H1 (cell line): ENCODE measurements around the gene PDLIM4. TPM values are rescaled to one million over a fixed set of nuclear protein-coding genes. Genes with fewer than 3 reads are reported as not detected.

Experiments used
- CTCF ChIA-PET: fragments of 300-600 bp; sonication (Branson Sonifier 250); formaldehyde crosslinking; loops from one replicate; lab custom pipeline; 2021; ENCODE audit not compliant: partially characterized antibody; lab: Charles Lee
- POLR2A ChIA-PET: fragments of 300-600 bp; sonication (Branson Sonifier 250); formaldehyde crosslinking; loops from one replicate; lab custom pipeline; 2021; ENCODE audit warnings: inconsistent platforms; ENCODE audit not compliant: partially characterized antibody; lab: Charles Lee
- DNase-seq, 2 experiments: peaks; one replicate each; pipeline versions ENCODE4 v3.0.0 to v3.0.0-alpha.2; 2010 to 2022; ENCODE audit warnings: low spot score in 2 of 2, low read depth in 1 of 2, mixed read lengths in 1 of 2
- FAIRE-seq: peaks from 2 replicates; lab custom pipeline; 2011; peaks lifted over from hg19 to GRCh38; lab: Jason Lieb, UNC
- H2AFZ ChIP-seq: 2 replicates; pipeline ENCODE4 v1.8.1; 2012; ENCODE audit warnings: low read length, inconsistent platforms
- H2AK5ac ChIP-seq: 2 replicates; pipeline ENCODE4 v1.6.1; 2013; ENCODE audit warnings: low read depth, low read length
- H2BK120ac ChIP-seq: replicated peaks from 2 replicates; pipeline ENCODE3; 2013; ENCODE audit warnings: low read depth, low read length, inconsistent platforms
- H2BK12ac ChIP-seq: 2 replicates; pipeline ENCODE4 v1.6.1; 2013; ENCODE audit warnings: low read depth, low read length
- H2BK15ac ChIP-seq: 2 replicates; pipeline ENCODE4 v1.6.1; 2013; ENCODE audit warnings: low read length
- H2BK20ac ChIP-seq: 2 replicates; pipeline ENCODE4 v1.6.1; 2013; ENCODE audit warnings: low read length
- H2BK5ac ChIP-seq: 2 replicates; pipeline ENCODE4 v1.6.1; 2013; ENCODE audit warnings: low read depth, low read length
- H3K14ac ChIP-seq: 2 replicates; pipeline ENCODE4 v1.6.1; 2013; ENCODE audit warnings: inconsistent platforms; ENCODE audit not compliant: insufficient read length
- H3K18ac ChIP-seq: 2 replicates; pipeline ENCODE4 v1.6.1; 2013; ENCODE audit warnings: low read length; ENCODE audit errors: extremely low read depth
- H3K23ac ChIP-seq: 2 replicates; pipeline ENCODE4 v1.6.1; 2013; ENCODE audit warnings: inconsistent platforms; ENCODE audit not compliant: insufficient read length
- H3K23me2 ChIP-seq: 2 replicates; pipeline ENCODE4 v1.6.1; 2013; ENCODE audit warnings: low read depth, low read length
- H3K27ac ChIP-seq: 2 replicates; pipeline ENCODE4 v1.6.1; 2011; ENCODE audit warnings: low read depth, low read length, inconsistent platforms
- H3K27me3 ChIP-seq, 4 experiments: replicated peaks in 1 of 4; 1 replicate in 1 of 4; 2 replicates in 3 of 4; pipeline versions ENCODE4 v1.6.1 to v1.8.1; 2011 to 2013; ENCODE audit warnings: low read length in 3 of 4, mild to moderate bottlenecking in 3 of 4, inconsistent platforms in 2 of 4, mixed read lengths in 2 of 4, moderate library complexity in 1 of 4; ENCODE audit not compliant: control insufficient read depth in 3 of 4, insufficient read depth in 3 of 4; ENCODE audit errors: extremely low read depth in 1 of 4
- H3K36me3 ChIP-seq, 4 experiments: 2 replicates each; pipeline versions ENCODE4 v1.6.1 to v1.8.1; 2011 to 2013; ENCODE audit warnings: mild to moderate bottlenecking in 4 of 4, low read length in 3 of 4, moderate library complexity in 2 of 4, control low read depth in 1 of 4, inconsistent platforms in 1 of 4; ENCODE audit not compliant: insufficient read depth in 4 of 4, control insufficient read depth in 2 of 4
- H3K4ac ChIP-seq: replicated peaks from 2 replicates; pipeline ENCODE3; 2013; ENCODE audit warnings: low read length, low read depth, mixed read lengths, inconsistent platforms; ENCODE audit not compliant: insufficient read length
- H3K4me1 ChIP-seq, 4 experiments: replicated peaks in 1 of 4; 1 replicate in 1 of 4; 2 replicates in 3 of 4; pipeline versions ENCODE4 v1.6.1 to v1.8.1; 2011 to 2013; ENCODE audit warnings: low read length in 3 of 4, inconsistent platforms in 2 of 4, mixed read lengths in 1 of 4; ENCODE audit not compliant: insufficient read depth in 4 of 4, control insufficient read depth in 3 of 4
- H3K4me2 ChIP-seq, 2 experiments: 2 replicates each; pipeline versions ENCODE4 v1.6.1 to v1.8.1; 2011 to 2013; ENCODE audit warnings: low read depth in 2 of 2, low read length in 2 of 2, control low read depth in 1 of 2, inconsistent platforms in 1 of 2, mild to moderate bottlenecking in 1 of 2; ENCODE audit not compliant: insufficient read depth in 1 of 2
- H3K4me3 ChIP-seq, 4 experiments: fragments of 200-600, 300-600 bp in 1 of 4; sonication (generic), shearing (Covaris generic), sonication (Bioruptor Twin) in 1 of 4; 2 replicates each; pipeline versions ENCODE4 v1.5.1 to v1.8.1; 2011 to 2016; ENCODE audit warnings: low read length in 4 of 4, low read depth in 3 of 4, control low read depth in 2 of 4, inconsistent platforms in 2 of 4, mild to moderate bottlenecking in 2 of 4, mixed read lengths in 1 of 4, moderate library complexity in 1 of 4; ENCODE audit not compliant: insufficient read depth in 2 of 4; ENCODE audit errors: extremely low read depth in 1 of 4
- H3K56ac ChIP-seq: replicated peaks from 2 replicates; pipeline ENCODE3; 2013; ENCODE audit warnings: low read depth, mild to moderate bottlenecking, mixed read lengths, low read length, inconsistent platforms; ENCODE audit not compliant: insufficient read length
- H3K79me1 ChIP-seq: 2 replicates; pipeline ENCODE4 v1.6.1; 2013; ENCODE audit warnings: low read depth, low read length, control low read depth
- H3K79me2 ChIP-seq, 2 experiments: 2 replicates each; pipeline versions ENCODE4 v1.6.1 to v1.8.1; 2012 to 2013; ENCODE audit warnings: low read length in 2 of 2, mild to moderate bottlenecking in 2 of 2, inconsistent platforms in 1 of 2; ENCODE audit not compliant: insufficient read depth in 2 of 2, control insufficient read depth in 1 of 2
- H3K9ac ChIP-seq, 4 experiments: replicated peaks in 1 of 4; 1 replicate in 1 of 4; 2 replicates in 3 of 4; pipeline versions ENCODE4 v1.6.1 to v1.8.1; 2011 to 2013; ENCODE audit warnings: low read depth in 3 of 4, low read length in 3 of 4, control low read depth in 2 of 4, mild to moderate bottlenecking in 2 of 4, moderate library complexity in 2 of 4, inconsistent platforms in 1 of 4; ENCODE audit errors: extremely low read depth in 1 of 4
- H3K9me3 ChIP-seq, 2 experiments: 2 replicates each; pipeline versions ENCODE4 v1.6.1 to v1.8.1; 2012 to 2013; ENCODE audit warnings: mild to moderate bottlenecking in 2 of 2, moderate library complexity in 2 of 2, control low read depth in 1 of 2, inconsistent platforms in 1 of 2, low read depth in 1 of 2, low read length in 1 of 2, mixed read lengths in 1 of 2; ENCODE audit not compliant: insufficient read depth in 2 of 2
- H4K20me1 ChIP-seq, 2 experiments: replicated peaks in 1 of 2; 2 replicates each; pipeline versions ENCODE3 to v1.8.1; 2011 to 2013; ENCODE audit warnings: inconsistent platforms in 2 of 2, low read length in 2 of 2, mild to moderate bottlenecking in 1 of 2; ENCODE audit not compliant: insufficient read depth in 2 of 2, control insufficient read depth in 1 of 2
- H4K5ac ChIP-seq: 2 replicates; pipeline ENCODE4 v1.6.1; 2013; ENCODE audit warnings: low read length, low read depth, mixed read lengths, inconsistent platforms; ENCODE audit not compliant: insufficient read length
- H4K8ac ChIP-seq: 2 replicates; pipeline ENCODE4 v1.8.0; 2013; ENCODE audit warnings: mild to moderate bottlenecking, moderate library complexity, low read length, inconsistent platforms; ENCODE audit not compliant: insufficient read depth; ENCODE audit errors: extremely low read depth
- H4K91ac ChIP-seq: replicated peaks from 2 replicates; pipeline ENCODE3; 2013; ENCODE audit warnings: low read length, mixed read lengths, inconsistent platforms; ENCODE audit not compliant: insufficient read length
- BACH1 ChIP-seq: IDR thresholded peaks from 2 replicates; pipeline ENCODE4 v1.6.1; 2012; ENCODE audit warnings: low read length, improper control_type of control experiment
- CBX8 ChIP-seq: fragments of 300-800, 300-1000 bp; sonication (generic); IDR thresholded peaks from 2 replicates; pipeline ENCODE4 v1.7.1; 2016; ENCODE audit warnings: low read depth, low read length, borderline replicate concordance
- CHD1 ChIP-seq: IDR thresholded peaks from 2 replicates; pipeline ENCODE4 v1.6.1; 2012; ENCODE audit warnings: low read depth, low read length, improper control_type of control experiment
- CREB1 ChIP-seq: IDR thresholded peaks from 2 replicates; pipeline ENCODE4 v1.6.1; 2012; ENCODE audit warnings: inconsistent platforms
- CTBP2 ChIP-seq: IDR thresholded peaks from 2 replicates; pipeline ENCODE4 v1.7.0; 2011; ENCODE audit warnings: borderline replicate concordance, mild to moderate bottlenecking, moderate library complexity, mixed read lengths, low read length; ENCODE audit not compliant: insufficient read depth, insufficient read length
- EGR1 ChIP-seq: IDR thresholded peaks from 2 replicates; pipeline ENCODE4 v1.6.1; 2011; ENCODE audit warnings: low read depth, low read length, borderline replicate concordance
- KDM4A ChIP-seq: IDR thresholded peaks from one replicate; pipeline ENCODE4 v1.7.1; 2012; ENCODE audit warnings: low read depth, mild to moderate bottlenecking, moderate library complexity, low read length, inconsistent platforms; ENCODE audit not compliant: severe bottlenecking
- POLR2AphosphoS5 ChIP-seq: IDR thresholded peaks from 2 replicates; pipeline ENCODE4 v1.6.1; 2011; ENCODE audit warnings: low read depth, low read length
- RXRA ChIP-seq: IDR thresholded peaks from 2 replicates; pipeline ENCODE4 v1.6.1; 2011; ENCODE audit warnings: low read depth, mild to moderate bottlenecking, low read length, moderate library complexity; ENCODE audit not compliant: insufficient read depth
- SIN3A ChIP-seq, 2 experiments: IDR thresholded peaks in 1 of 2; conservative IDR thresholded peaks in 1 of 2; 2 replicates each; pipeline ENCODE4 v1.6.1; 2011 to 2012; ENCODE audit warnings: low read length in 2 of 2, improper control_type of control experiment in 1 of 2, low read depth in 1 of 2, mild to moderate bottlenecking in 1 of 2
- SP1 ChIP-seq: IDR thresholded peaks from 2 replicates; pipeline ENCODE4 v1.6.1; 2011; ENCODE audit warnings: low read depth, low read length
- SRF ChIP-seq: IDR thresholded peaks from 2 replicates; pipeline ENCODE4 v1.6.1; 2011; ENCODE audit warnings: mild to moderate bottlenecking, low read depth, low read length, moderate library complexity
- TEAD4 ChIP-seq: IDR thresholded peaks from 2 replicates; pipeline ENCODE4 v1.6.1; 2012; ENCODE audit warnings: low read depth, low read length, inconsistent platforms, mixed read lengths
- WGBS, 2 experiments: shearing (Covaris generic) in 1 of 2; methylation state at CpG; one replicate each; pipeline versions ENCODE4 v1.1.6 to v1.1.7; 2013 to 2015; ENCODE audit warnings: low lambda C conversion rate in 2 of 2, mixed read lengths in 2 of 2, inconsistent platforms in 1 of 2, low coverage in 1 of 2, missing lambda C conversion rate in 1 of 2; ENCODE audit not compliant: insufficient replicate concordance in 2 of 2, insufficient coverage in 1 of 2, insufficient read length in 1 of 2; ENCODE audit errors: extremely low coverage in 1 of 2, missing lambda C conversion rate in 1 of 2; 5-methylcytosine and 5-hydroxymethylcytosine counted together
- polyA plus RNA-seq, 7 experiments: library from polyadenylated mRNA; depleted of rRNA in 3 of 7; stranded (reverse) in 5 of 7; unstranded in 2 of 7; fragments of >200 nt in 5 of 7; fragments of 200-250 nt in 2 of 7; gene quantifications; 1 replicate in 5 of 7; 2 replicates in 1 of 7; 4 replicates in 1 of 7; pipeline versions ENCODE4 v1.2.1 to v1.2.3, GENCODE V29; 2011 to 2013; ENCODE audit warnings: missing spikeins in 2 of 7, mixed read lengths in 2 of 7
- total RNA-seq: library from RNA; stranded (reverse); fragmentation: NEBNext Ultra II Directional; extraction: Animal tissue kit (Norgen Biotek cat#: 25700); gene quantifications from 2 replicates; pipeline ENCODE4 v1.2.1, GENCODE V29; 2021
- TF ChIP-seq, protein P1 (sequence below): IDR thresholded peaks from 2 replicates; pipeline ENCODE4 v1.6.1; 2012; ENCODE audit warnings: inconsistent platforms

PDLIM4 gene
- total and polyA plus RNA-seq, 2 of the 8 experiments (the other 6 are each of a cell fraction or from before 2014, with no cell fraction given) = 10.7 to 29.1 TPM

DNA sequence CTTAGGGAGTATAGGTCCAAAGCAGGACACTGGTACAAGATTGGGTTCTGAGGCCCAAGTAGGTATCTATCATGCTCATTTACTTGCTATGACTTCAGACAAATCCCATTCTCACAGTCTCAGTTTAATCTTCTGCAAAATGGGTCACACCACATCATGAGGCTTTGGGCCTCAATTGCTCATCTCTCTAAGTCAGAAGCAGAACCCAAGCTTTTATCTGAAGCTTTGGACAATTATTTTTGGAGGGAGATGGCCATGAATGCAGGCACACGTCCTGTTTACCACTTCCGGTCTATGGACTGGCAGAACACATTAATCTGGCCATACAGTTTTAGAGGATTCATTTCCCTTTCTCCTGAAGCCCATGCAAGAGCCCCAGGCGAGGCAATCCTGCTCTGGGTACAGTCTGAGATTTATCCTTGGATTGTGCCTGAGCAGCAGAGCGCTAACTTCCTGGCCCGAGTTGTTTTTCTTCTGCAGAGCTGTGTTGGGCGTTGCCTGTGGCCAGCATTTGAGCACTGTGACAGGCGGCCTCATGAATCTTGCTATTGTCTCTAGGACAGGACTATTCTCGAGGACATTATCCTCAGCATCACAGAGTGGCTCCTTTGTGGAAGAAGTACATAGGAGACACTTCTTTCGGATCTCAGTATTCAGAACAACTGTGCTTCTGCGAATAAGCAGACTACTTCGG lies 52.8 kb downstream of the PDLIM4 start:
- Histone ChIP-seq H3K79me2 (no peaks in the 10 kb centered on the region), H3K79me1 (no peaks in the 10 kb centered on the region), H2BK20ac (no peak overlapping the region), H3K23ac (no peak overlapping the region), H3K27me3 (no peaks in the 10 kb centered on the region; a peak in 1 of 7 replicates), H2BK120ac (no peak overlapping the region), H3K4me2 (no peak overlapping the region), H4K8ac (no peak overlapping the region), H3K18ac (no peak overlapping the region), H2BK15ac (no peak overlapping the region), H3K36me3 (no peaks in the 10 kb centered on the region), H4K20me1 (no peaks in the 10 kb centered on the region), H2BK5ac (no peak overlapping the region), H3K56ac (no peak overlapping the region), H2AFZ (no peak overlapping the region), H3K23me2 (no peaks in the 10 kb centered on the region), H2BK12ac (no peak overlapping the region), H3K4ac (no peak overlapping the region), H3K4me1 (no peaks in the 10 kb centered on the region), H3K27ac (no peak overlapping the region), H3K4me3 (no peak overlapping the region), H3K9me3 (no peaks in the 10 kb centered on the region), H3K14ac (no peak overlapping the region), H3K9ac (no peak overlapping the region), H4K91ac (no peak overlapping the region), H4K5ac (no peak overlapping the region), H2AK5ac (no peak overlapping the region)
- CTCF ChIA-PET = interaction anchor here (0.7 to 1.9 kb wide), 8 partner anchors 9 to 216 kb away, joined by 3 to 6 read pairs (median 4); no protein-coding TSS in a partner anchor
- FAIRE-seq (no peak), DNase-seq (no peak)
- POLR2A ChIA-PET = interaction anchor here (1.0 to 2.2 kb wide), 2 partner anchors 12 to 17 kb away, joined by 3 to 6 read pairs; no protein-coding TSS in a partner anchor
- 81% methylated on average over 11 of the region's 11 CpGs; no CpG with 5 or more reads in 1 of the 2 experiments for WGBS, 2 experiments
- no peak for TF ChIP-seq CBX8
- TF ChIP-seq SRF = no peak
- TF ChIP-seq CTBP2 = no peak
- no peak for TF ChIP-seq CHD1
- TF ChIP-seq RXRA = no peak
- TF ChIP-seq POLR2AphosphoS5 = no peak
- no peak for TF ChIP-seq BACH1
- TF ChIP-seq, protein P1, sequence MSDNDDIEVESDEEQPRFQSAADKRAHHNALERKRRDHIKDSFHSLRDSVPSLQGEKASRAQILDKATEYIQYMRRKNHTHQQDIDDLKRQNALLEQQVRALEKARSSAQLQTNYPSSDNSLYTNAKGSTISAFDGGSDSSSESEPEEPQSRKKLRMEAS = no peak
- no peak for TF ChIP-seq SIN3A (conservative IDR thresholded peaks at IDR 0.05 in 1 of 2, IDR thresholded peaks at IDR 0.05 in 1 of 2; ENCODE audit: low read depth in 1 of 2, low read length in 2 of 2)
- TF ChIP-seq TEAD4 = no peak
- TF ChIP-seq KDM4A = no peak
- no peak for TF ChIP-seq CREB1
- no peak for TF ChIP-seq SP1
- TF ChIP-seq EGR1 = no peak
